Mucosa of descending colon (tissue), 3 donors: ENCODE data around the gene ZIC3. TPM values are rescaled to one million over a fixed set of nuclear protein-coding genes. Genes with fewer than 3 reads are reported as not detected.

ENCODE experiments used
- ATAC-seq: fragments of 200-7000 bp; cut with Tn5 transposase; one replicate; pipeline ENCODE4 v1.9.1; 2020; ENCODE audit warnings: mild to moderate bottlenecking, moderate library complexity
- DNase-seq, 3 donors: peaks; one replicate each; pipeline ENCODE4 v3.0.0-alpha.2; 2020
- H3K36me3 ChIP-seq: fragments of 200-600 bp; one replicate; pipeline ENCODE4 v1.8.0; 2021; ENCODE audit warnings: low read depth, mild to moderate bottlenecking
- H3K4me1 ChIP-seq: fragments of 200-600 bp; one replicate; pipeline ENCODE4 v1.8.0; 2021; ENCODE audit warnings: low read depth, mild to moderate bottlenecking
- H3K4me3 ChIP-seq: fragments of 200-600 bp; one replicate; pipeline ENCODE4 v1.8.0; 2021; ENCODE audit warnings: mild to moderate bottlenecking
- H3K9me3 ChIP-seq: fragments of 200-600 bp; one replicate; pipeline ENCODE4 v1.8.0; 2021; ENCODE audit warnings: mild to moderate bottlenecking
- intact Hi-C, 2 donors: fragments of 100-400 bp; cut with DNase I in 1 of 2; cut with micrococcal nuclease in 1 of 2; formaldehyde crosslinking; loops; one replicate each; pipeline versions ENCODE4 v1.11.0 to v1.11.1; 2022; cut with DNase I, micrococcal nuclease
- total RNA-seq, 3 donors: library from RNA; stranded (reverse); fragmentation: NEBNext Ultra II Directional in 2 of 3; extraction: Animal tissue kit (Norgen Biotek cat#: 25700) in 2 of 3; gene quantifications; one replicate each; pipeline versions ENCODE4 v1.2.1 to v1.2.4, GENCODE V29; 2021 to 2023
- TF ChIP-seq, protein P1 (sequence below): fragments of 200-600 bp; IDR thresholded peaks from one replicate; pipeline ENCODE4 v1.8.0; 2022; ENCODE audit warnings: antibody characterized with exemption, mild to moderate bottlenecking
- donor health status: DM: no; HTN: no; CAD: no; lungs with moderate emphysema.
- donor health status: DM: no; HTN: no; CAD: no.
- donor health status: DM: no; HTN: yes; CAD: no.

Gene ZIC3
- total RNA-seq, 3 donors from 2014 or later, result not detected

DNA sequence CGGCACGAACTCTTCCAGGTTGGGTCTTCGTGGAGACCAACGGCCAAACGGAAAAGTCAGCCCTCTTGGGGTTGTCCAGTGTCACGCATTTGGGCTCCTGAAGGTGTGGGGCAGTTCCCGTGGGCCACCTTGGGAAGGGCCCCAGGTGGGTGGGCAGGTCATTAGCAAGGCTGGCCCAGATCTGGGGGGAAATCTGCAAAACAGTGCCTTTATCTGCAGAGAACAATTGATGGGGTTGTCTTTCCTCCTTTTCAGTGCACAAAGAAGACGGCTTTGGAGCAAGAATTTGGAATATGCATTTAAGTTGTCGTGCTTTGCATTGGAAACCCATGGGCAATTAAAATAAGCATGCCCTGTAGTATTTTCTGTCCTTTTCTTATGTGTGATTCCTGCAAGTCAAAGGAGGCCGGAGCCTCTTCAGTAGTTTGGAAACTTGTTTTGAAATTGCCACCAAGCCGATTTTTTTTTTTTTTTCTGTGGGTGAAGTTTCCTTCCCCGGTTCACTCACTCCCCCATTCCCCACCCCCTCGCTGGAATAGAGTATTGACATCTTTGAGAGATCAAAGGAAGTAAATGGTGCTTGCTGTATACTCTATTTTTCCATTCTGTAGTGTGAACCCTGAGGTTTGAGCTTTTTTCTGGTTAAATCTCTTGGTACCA is 9.8 kb downstream of the ZIC3 start:
- H3K4me1 ChIP-seq, result no peaks in the 10 kb centered on the region
- no peak overlapping the region for H3K4me3 ChIP-seq
- TF ChIP-seq, protein P1, sequence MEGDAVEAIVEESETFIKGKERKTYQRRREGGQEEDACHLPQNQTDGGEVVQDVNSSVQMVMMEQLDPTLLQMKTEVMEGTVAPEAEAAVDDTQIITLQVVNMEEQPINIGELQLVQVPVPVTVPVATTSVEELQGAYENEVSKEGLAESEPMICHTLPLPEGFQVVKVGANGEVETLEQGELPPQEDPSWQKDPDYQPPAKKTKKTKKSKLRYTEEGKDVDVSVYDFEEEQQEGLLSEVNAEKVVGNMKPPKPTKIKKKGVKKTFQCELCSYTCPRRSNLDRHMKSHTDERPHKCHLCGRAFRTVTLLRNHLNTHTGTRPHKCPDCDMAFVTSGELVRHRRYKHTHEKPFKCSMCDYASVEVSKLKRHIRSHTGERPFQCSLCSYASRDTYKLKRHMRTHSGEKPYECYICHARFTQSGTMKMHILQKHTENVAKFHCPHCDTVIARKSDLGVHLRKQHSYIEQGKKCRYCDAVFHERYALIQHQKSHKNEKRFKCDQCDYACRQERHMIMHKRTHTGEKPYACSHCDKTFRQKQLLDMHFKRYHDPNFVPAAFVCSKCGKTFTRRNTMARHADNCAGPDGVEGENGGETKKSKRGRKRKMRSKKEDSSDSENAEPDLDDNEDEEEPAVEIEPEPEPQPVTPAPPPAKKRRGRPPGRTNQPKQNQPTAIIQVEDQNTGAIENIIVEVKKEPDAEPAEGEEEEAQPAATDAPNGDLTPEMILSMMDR, result no peak
- no peaks in the 10 kb centered on the region for H3K9me3 ChIP-seq
- ATAC-seq, result no peak
- intact Hi-C loops, result no loop called here
- H3K36me3 ChIP-seq, result no peaks in the 10 kb centered on the region
- no peak for DNase-seq

GRCh38 chrX:137587151-137587550 is 21.2 kb downstream of the ZIC3 start:
- intact Hi-C loops, result no loop called here
- H3K36me3 ChIP-seq, result no peaks in the 10 kb centered on the region
- no peak overlapping the region for H3K4me3 ChIP-seq
- no peaks in the 10 kb centered on the region for H3K4me1 ChIP-seq
- TF ChIP-seq, protein P1, result no peak
- DNase-seq (no peak), ATAC-seq (no peak)
- no peaks in the 10 kb centered on the region for H3K9me3 ChIP-seq

DNA sequence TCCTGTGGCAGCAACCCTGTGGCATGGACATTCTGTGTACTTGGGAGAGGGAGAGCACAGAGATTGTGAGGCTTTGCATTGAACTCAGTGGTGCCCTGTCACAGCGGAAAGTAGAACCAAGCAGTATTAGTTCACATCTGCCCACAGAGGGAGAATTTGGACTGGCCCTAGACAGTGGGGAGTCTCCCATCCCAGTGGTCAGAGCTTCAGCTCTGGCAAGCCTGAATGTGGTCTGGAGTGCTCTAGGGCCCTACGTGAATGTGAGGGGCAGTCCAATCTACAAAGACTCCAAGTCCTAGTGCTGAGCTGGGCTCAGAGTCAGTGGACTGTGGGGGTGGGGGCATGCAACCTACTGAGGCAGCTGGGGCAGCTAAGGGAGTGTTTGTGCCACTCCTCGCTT is 34.8 kb downstream of the ZIC3 start:
- TF ChIP-seq, protein P1, result no peak
- ATAC-seq, result no peak

More for the DNA sequence above, 34.8 kb downstream of the ZIC3 start:
- Histone ChIP-seq H3K9me3 (no peaks in the 10 kb centered on the region), H3K4me1 (no peaks in the 10 kb centered on the region), H3K36me3 (no peaks in the 10 kb centered on the region), H3K4me3 (no peak overlapping the region)
- DNase-seq, result no peak
- intact Hi-C loops, result no loop called here
